GM10847 (cell line): ENCODE results near the gene CNGA1.

Experiments used
- POLR2A ChIP-seq: IDR thresholded peaks from 2 replicates; pipeline ENCODE4 v1.6.1; 2011; ENCODE audit not compliant: insufficient read length; ENCODE audit errors: extremely low read depth

Gene CNGA1

DNA sequence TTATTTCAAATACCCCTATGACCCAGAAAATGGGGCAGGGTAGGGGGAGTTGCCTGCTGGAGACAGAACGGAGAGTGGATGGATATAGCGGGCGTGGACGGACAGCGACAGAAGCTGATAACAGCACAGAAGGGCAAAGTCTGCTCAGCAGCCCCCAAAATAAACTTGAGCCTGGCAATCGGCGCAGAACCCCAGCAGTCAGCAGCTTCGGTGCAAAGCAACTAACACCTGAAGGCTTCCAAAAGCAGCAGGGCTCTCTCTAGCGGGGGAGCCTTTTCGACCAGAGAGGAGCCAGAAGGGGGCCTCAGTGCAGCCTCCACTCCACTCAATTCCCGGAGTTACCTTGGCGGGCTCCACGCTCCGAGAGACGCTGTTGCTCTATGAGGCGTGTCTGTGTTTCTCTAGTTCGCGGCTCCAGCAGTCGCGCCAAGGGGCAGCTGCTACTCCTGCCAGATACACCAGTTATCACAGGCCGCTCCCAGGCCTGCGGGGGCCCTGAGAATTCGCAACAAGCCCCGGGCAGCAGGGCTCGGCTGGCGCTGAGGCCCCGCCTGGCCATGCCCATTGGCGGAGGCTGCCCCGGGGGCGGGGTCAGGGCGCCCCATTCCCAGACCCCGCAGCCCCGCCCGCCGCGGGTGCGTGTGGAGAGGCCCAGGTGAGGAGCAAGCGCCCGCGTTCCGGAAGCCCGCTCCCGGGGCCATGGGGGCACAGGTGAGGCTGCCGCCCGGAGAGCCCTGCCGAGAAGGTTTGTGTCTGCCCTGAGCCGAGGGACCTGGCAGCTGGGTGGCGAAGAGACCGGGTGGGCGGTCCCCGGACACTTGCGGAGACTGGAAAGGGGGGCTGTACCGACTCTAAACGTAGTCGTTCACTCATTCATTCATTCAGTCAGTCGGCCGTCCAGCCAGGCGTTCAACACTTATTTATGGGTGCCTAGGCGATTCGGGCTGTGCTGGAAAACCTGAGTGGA, at the start of gene CNGA1, which contains the start of gene NIPAL1:
Gene CNGA1 (minus strand): TSS at position 541 of the 967 bp plus-strand sequence. CDS start 63,992 bp downstream, outside the sequence.
Gene NIPAL1 (plus strand): TSS at position 632 of the 967 bp plus-strand sequence. CDS start 68 bp downstream, at position 700.
- TF ChIP-seq POLR2A: no peak

DNA sequence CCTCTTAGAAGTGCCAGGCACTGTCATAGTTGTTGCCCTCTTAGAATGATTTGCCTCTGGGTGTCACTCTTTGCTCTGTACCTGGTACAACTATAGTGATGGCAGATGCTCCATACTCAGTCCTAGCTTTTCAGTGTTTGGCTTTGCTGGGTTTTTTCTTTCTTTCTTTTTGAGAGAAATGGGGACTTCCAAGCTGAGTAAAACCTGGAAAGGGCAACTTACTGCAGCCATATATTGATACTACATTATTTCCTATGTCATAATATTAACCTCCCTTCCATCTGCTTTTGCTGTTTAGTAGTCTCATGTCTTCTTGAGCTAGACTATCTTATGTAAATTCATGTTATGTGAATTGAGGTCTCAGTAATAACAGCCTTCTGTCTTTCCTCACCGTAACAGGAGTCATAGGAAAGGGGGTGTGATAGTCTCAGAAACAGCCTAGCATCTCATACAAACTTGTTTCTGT, 49.1 kb upstream of the CNGA1 start:
- no peak for TF ChIP-seq POLR2A

DNA sequence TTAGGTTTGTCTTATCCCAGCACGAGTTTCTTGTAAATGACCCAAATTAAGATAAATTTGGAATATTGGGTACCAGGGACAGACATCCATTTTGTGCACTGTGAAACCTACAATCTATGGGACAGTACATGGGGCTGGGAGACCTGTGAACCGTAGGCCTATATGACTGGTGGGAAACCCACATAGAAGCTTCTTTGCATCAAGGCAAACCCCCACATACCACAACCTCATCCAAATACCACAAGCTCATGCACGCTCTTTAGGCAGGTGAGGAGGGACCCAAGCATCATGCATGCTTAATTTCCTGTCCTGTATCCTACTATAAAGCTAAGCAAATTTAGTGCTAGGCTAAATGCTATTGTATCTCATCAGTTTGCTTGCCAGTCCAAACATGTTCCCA, 47.9 kb upstream of the CNGA1 start:
- no peak for TF ChIP-seq POLR2A

DNA sequence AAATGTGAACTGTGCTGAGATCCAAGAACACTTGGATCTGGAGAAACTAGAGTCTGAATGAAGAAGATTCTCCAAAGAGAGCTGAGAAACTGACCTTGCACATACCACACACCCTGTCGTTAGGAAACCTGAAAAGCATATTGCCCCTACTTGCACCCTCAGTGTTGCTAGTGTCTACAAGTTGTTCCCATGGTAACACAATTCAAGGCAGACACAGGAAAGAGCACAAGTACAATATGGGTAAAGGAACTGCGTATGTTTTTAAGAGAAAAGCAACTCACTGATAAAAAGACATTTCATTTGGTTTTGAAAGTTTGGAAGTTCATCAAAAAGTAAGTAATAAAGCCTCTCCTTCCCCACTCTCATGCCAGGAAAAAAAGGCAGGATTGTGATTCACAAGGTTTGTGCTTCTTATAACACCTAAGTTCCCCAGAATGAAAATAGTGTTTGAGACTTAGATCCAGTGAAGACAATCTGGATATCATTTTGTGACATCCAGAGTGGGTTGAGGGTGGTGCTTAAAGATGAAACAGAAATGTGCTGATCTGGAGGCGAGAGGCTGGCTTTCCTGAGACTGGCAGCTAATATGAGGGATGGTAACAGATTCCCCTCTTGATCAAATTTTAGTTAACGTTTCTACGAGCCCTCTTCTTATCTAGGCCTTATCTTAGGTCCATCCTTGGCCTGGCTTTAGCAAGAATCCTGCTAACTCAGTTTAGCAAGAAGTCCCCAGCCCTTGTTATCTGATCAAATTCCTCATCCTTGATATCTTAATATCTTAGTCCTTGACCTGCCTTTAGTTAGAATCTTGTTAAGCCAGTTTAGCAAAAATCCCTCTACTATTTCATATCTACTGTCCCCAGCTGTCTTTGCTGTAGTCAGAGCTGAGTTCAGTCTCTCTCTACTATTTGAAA, 42.4 kb upstream of the CNGA1 start:
- no peak for TF ChIP-seq POLR2A

DNA sequence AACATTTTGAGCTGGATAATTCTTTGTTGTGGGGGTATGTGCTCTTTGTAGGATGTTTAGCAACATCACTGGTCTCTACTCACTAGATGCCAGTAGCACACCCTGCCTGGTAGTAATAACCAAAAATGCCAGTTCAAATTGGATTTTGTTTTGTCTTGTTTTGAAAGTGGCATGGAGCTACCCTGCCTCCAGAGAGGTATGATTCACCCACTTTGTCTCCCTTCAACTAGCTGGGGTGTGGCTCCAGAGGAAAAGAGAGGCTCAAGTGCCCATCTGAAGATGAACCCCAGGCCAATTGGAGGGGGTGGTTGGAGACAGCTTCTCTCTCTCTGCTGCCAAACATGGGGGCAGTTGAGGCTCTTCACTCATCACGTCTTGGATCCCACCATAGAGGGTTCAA, 34.6 kb upstream of the CNGA1 start:
- no peak for TF ChIP-seq POLR2A

DNA sequence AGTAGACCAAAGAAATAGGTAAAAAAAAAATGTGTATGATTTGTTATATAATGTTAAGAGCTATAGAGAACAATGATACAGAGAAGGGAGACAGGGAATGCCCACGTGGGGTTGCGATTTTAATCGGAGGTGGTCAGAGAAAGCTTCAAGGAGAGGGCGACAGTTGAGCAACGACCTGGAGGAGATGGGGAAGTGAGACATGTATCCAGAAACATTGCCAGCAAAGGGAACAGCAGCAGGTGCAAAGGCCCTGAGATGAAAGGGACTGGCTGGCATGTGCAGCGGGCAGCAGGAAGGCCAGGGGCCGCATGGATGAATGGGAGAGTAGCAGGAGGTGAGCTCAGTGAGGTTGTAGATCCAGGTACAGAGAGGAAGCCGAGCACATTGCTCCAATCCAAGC, 33.0 kb upstream of the CNGA1 start:
- no peak for TF ChIP-seq POLR2A

DNA sequence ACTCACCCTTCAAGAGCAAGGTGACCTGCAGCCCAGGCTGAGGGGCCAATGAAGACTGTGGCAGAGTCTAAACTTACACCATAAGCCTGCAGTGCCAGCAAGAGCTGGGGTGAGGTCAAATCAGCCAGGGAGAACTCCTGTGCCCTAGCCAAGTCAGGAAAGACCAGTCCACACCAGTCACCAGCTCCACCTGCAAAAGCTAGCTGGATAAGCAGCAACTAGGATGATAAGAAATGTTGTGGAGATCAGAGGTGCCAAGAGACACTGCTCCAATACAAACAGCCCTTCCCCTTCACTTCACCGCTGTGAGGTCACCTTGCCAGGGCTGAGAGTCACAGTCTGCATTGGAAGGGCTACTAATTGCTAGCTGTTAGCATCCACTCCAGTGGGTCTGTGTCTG, 31.4 kb upstream of the CNGA1 start:
- no peak for TF ChIP-seq POLR2A

DNA sequence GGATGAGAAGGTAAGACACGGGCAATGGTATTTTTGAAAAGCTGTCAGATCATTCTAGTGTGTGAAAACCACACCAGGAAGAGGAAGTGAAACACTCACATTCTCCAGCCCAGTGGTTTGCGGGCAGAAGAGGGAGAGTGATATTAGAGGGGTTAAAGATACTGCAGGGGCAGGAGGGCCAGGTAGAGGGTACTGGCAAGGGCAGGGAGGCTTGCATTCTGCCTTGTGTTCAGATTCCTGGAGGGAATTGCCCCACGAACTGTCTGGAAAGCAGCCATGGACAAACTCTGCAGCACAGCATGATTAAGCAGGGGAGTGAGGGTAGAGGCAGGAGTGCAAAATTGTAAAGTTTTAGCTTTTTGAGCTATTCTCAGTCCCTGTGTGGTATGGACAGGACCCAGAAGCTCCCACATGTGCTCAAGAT, 31.0 kb upstream of the CNGA1 start:
- no peak for TF ChIP-seq POLR2A

DNA sequence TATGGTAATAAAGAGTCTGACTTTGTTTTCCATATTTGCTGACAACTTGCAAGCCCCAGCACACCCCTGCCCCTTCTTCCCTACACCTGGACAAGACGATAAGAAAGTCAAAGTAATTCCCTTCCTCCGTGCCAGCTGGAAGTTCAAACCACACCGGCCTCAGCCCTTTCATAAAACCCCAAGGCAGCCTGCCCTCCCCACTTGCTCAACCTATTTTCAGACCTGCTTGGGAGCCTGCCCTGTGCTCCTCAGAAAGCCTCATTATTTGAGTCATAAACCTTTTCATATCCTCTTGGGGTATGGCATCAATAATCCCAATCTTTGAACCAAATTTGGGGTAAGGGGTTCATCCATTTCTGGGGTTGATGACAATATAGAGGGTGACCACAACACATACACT, 29.6 kb upstream of the CNGA1 start:
- TF ChIP-seq POLR2A: no peak

DNA sequence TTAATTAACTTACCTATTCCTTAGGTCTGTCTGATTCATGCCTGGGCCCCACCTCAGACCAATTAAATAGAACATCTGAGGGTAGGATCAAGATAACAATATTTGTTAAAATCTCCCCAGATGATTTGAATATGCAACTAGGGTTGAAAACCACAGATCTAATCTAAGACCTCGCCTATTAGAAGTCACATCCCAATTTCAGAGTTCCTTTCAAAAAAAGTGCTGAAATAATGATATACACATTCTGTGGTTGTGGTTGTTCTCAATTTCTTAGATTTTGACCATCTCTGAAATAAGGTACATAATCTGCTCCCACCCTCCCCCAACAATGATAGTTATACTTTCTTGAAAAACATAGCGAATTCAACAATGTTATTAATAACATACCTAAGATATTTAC, 27.8 kb upstream of the CNGA1 start:
- TF ChIP-seq POLR2A: no peak

DNA sequence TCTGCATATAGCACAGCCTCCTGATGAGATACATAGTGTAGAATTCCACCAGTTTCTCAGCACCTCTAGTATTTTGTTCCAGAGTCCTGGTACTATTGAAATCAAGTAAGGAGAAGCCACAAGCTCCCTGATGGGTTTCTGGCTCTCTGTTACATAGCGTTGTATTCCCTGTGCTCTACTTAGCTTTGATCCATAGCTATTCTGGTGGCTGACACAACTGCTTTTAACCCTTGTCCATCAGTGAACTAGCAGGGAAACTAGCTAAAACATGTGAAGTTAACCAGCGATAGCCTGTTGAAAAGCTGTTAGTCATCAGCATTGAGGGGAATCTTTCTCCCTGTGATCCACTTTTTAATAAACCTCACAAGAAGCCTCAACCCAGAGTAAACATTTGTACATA, 27.0 kb upstream of the CNGA1 start:
- TF ChIP-seq POLR2A: no peak

DNA sequence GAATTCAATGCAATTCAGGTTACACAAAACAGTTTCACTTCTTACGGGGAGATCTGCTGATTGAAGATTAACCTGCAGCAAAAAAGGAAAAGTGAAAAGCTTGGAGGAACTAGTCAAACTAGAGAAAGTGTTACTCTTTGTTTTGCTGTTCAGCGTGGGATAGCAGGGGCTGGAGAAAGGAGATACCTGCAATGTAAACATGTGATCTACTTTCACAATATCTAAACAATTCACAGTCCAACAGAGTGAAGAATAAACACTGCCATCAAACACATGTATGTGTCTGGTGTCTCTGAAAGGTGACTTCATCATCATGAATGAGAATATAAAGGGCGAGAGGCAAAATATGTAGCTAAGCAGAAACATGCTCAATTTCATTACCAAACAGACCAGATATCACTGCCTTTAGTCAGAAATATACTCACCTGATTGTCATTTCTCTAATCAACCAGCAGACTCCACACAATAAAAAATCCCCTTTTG, 26.5 kb upstream of the CNGA1 start:
- TF ChIP-seq POLR2A: no peak

DNA sequence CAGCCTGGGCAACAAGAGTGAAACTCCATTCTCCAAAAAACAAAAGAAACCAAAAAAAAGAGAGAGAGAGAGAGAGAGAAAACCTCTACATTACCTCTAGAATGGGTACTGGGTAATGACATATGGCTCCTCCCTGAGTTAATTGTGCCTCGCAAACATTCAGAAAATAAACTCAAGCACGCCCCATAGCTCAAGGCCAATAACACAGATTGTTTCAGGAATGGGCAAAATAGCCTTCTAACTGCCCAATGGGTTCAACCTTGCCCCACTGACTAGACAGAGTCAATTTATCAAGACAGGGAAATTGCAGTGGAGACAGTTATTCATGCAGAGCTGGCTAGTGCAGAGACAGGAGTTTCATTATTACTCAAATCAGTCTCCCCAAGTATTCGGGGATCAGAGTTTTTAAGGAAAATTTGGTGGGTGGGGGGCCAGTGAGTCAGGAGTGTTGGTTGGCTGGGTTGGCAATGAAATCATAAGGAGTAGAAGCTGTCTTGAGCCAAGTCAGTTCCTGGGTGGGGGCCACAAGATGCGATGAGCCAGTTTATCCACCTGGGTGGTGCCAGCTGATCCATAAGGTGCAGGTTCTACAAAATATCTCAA, 25.2 kb upstream of the CNGA1 start:
- TF ChIP-seq POLR2A: no peak

DNA sequence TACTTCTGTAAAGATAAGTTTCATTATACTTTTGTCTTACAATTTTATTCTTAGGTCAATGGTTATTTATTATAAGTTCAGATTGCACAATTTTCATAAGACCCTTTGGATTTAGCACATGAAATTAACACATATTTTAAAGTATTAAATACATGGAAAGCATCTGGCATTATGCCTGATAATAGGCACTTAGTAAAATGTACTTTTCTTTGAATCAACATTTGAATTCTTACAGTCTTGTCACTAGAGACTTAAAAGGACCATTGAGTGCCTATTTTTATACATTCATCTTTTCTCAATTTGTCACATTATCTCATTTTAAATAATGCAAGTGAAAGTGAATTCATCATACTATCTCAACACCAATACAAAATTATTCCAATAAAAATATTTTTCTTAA, 23.1 kb upstream of the CNGA1 start:
- no peak for TF ChIP-seq POLR2A

DNA sequence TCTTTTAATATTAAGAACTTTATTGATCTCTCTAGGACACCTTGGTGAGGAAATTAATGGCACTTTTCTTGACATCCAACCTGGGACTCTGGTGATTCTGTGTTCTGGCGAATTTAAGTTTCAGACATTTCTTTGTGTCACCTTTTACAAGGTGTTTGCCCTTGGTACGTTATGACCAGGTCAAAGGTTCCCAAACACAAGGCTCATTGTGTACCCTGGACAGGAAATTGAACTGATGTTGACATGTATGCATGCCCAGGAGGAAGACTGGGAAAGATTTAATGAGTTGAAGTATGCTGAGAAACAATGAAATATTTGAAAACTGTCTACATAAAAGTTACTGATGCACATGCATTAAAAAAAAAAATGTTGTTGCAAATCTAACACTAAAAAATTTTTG, 22.2 kb upstream of the CNGA1 start:
- no peak for TF ChIP-seq POLR2A
